ENCODE results near the gene FADS2. TPM values are rescaled to one million over a fixed set of nuclear protein-coding genes. Genes with fewer than 3 reads are reported as not detected.

FADS2 gene
- polyA plus RNA-seq, 3 donors from 2014 or later = 21.9 to 28.7 (median 22.0) TPM

- Mint-ChIP-seq H3K27ac (no peak overlapping the region), H3K36me3 (peaks cover 0 to 10% (median 0%) of the 10 kb centered on the region in 3 donors), H3K4me3 (no peak overlapping the region), H3K9me3 (no peaks in the 10 kb centered on the region), H3K4me1 (peaks cover 6 to 7% of the 10 kb centered on the region in 2 donors), H3K27me3 (ENCODE audit: low read depth in 3 of 3) (peaks cover 0 to 1% (median 0%) of the 10 kb centered on the region in 3 donors)
- no peak for DNase-seq
Observed at GRCh38 chr11:61866231-61866957, 38.3 kb downstream of the FADS2 start.

GRCh38 chr11:61866958-61867343, 38.9 kb downstream of the FADS2 start:
- Mint-ChIP-seq H3K27ac (no peak overlapping the region), H3K4me1 (peaks cover 6 to 8% of the 10 kb centered on the region in 2 donors), H3K36me3 (peaks cover 0 to 10% (median 0%) of the 10 kb centered on the region in 3 donors), H3K27me3 (ENCODE audit: low read depth in 3 of 3) (peaks cover 0 to 1% (median 0%) of the 10 kb centered on the region in 3 donors), H3K9me3 (no peaks in the 10 kb centered on the region), H3K4me3 (no peak overlapping the region)
- DNase-seq = no peak

- Mint-ChIP-seq H3K9me3 (no peaks in the 10 kb centered on the region), H3K4me3 (no peak overlapping the region), H3K27me3 (ENCODE audit: low read depth in 3 of 3) (peaks cover 0 to 1% (median 1%) of the 10 kb centered on the region in 3 donors), H3K36me3 (peaks cover 0 to 10% (median 0%) of the 10 kb centered on the region in 3 donors), H3K4me1 (peaks cover 6 to 8% of the 10 kb centered on the region in 2 donors), H3K27ac (no peak overlapping the region)
- DNase-seq = no peak
Observed at GRCh38 chr11:61868571-61869428, 40.7 kb downstream of the FADS2 start.

GRCh38 chr11:61869429-61869707, 41.3 kb downstream of the FADS2 start:
- no peak overlapping the region for H3K27ac Mint-ChIP-seq
- no peaks in the 10 kb centered on the region for H3K9me3 Mint-ChIP-seq
- H3K36me3 Mint-ChIP-seq = peaks cover 0 to 10% (median 0%) of the 10 kb centered on the region in 3 donors
- no peak for DNase-seq
- H3K4me1 Mint-ChIP-seq = peaks cover 6 to 8% of the 10 kb centered on the region in 2 donors
- no peak overlapping the region for H3K4me3 Mint-ChIP-seq
- peaks cover 0 to 3% (median 1%) of the 10 kb centered on the region in 3 donors for H3K27me3 Mint-ChIP-seq (ENCODE audit: low read depth in 3 of 3)

- Mint-ChIP-seq H3K4me1 (peaks cover 6 to 8% of the 10 kb centered on the region in 2 donors), H3K36me3 (peaks cover 0 to 7% (median 0%) of the 10 kb centered on the region in 3 donors), H3K4me3 (no peak overlapping the region), H3K27me3 (ENCODE audit: low read depth in 3 of 3) (peaks cover 0 to 5% (median 1%) of the 10 kb centered on the region in 3 donors), H3K9me3 (no peaks in the 10 kb centered on the region), H3K27ac (no peak overlapping the region)
- DNase-seq = no peak
Observed at GRCh38 chr11:61869708-61870451, 41.8 kb downstream of the FADS2 start.

- peak overlapping the region in 1 of 5 donors; percentile 75 for H3K4me3 Mint-ChIP-seq
- H3K27ac Mint-ChIP-seq = no peak overlapping the region
- no peaks in the 10 kb centered on the region for H3K9me3 Mint-ChIP-seq
- no peak for DNase-seq
- H3K27me3 Mint-ChIP-seq (ENCODE audit: low read depth in 3 of 3) = peaks cover 0 to 5% (median 1%) of the 10 kb centered on the region in 3 donors
- H3K36me3 Mint-ChIP-seq = peaks cover 0 to 3% (median 0%) of the 10 kb centered on the region in 3 donors
- H3K4me1 Mint-ChIP-seq = peaks cover 6 to 8% of the 10 kb centered on the region in 2 donors
Observed at GRCh38 chr11:61870541-61871031, 42.5 kb downstream of the FADS2 start.

- H3K9me3 Mint-ChIP-seq = no peaks in the 10 kb centered on the region
- H3K4me3 Mint-ChIP-seq = peak overlapping the region in 3 of 5 donors; percentile 46 to 75 (median 68)
- H3K4me1 Mint-ChIP-seq = peaks cover 6 to 8% of the 10 kb centered on the region in 2 donors
- no peak overlapping the region for H3K27ac Mint-ChIP-seq
- H3K27me3 Mint-ChIP-seq (ENCODE audit: low read depth in 3 of 3) = peaks cover 0 to 5% (median 1%) of the 10 kb centered on the region in 3 donors
- no peaks in the 10 kb centered on the region for H3K36me3 Mint-ChIP-seq
- DNase-seq = peak; percentile 31 to 53 (median 51)
Observed at GRCh38 chr11:61871158-61871597, 43.1 kb downstream of the FADS2 start.

- Mint-ChIP-seq H3K4me3 (no peak overlapping the region), H3K4me1 (peaks cover 6 to 8% of the 10 kb centered on the region in 2 donors), H3K36me3 (no peaks in the 10 kb centered on the region), H3K9me3 (no peaks in the 10 kb centered on the region), H3K27me3 (ENCODE audit: low read depth in 3 of 3) (peaks cover 0 to 5% (median 1%) of the 10 kb centered on the region in 3 donors), H3K27ac (no peak overlapping the region)
- no peak for DNase-seq
Observed at GRCh38 chr11:61872935-61873565, 45.0 kb downstream of the FADS2 start.

GRCh38 chr11:61873588-61874376, 45.7 kb downstream of the FADS2 start:
- peaks cover 6 to 8% of the 10 kb centered on the region in 2 donors for H3K4me1 Mint-ChIP-seq
- H3K9me3 Mint-ChIP-seq = no peaks in the 10 kb centered on the region
- H3K4me3 Mint-ChIP-seq = no peak overlapping the region
- H3K27me3 Mint-ChIP-seq (ENCODE audit: low read depth in 3 of 3) = peaks cover 0 to 6% (median 1%) of the 10 kb centered on the region in 3 donors
- peak overlapping the region in 1 of 6 donors; percentile 88 for H3K27ac Mint-ChIP-seq
- DNase-seq = no peak
- no peaks in the 10 kb centered on the region for H3K36me3 Mint-ChIP-seq

GRCh38 chr11:61874377-61874809, 46.3 kb downstream of the FADS2 start:
- H3K9me3 Mint-ChIP-seq = no peaks in the 10 kb centered on the region
- H3K4me3 Mint-ChIP-seq = no peak overlapping the region
- no peaks in the 10 kb centered on the region for H3K36me3 Mint-ChIP-seq
- peaks cover 0 to 6% (median 1%) of the 10 kb centered on the region in 3 donors for H3K27me3 Mint-ChIP-seq (ENCODE audit: low read depth in 3 of 3)
- no peak for DNase-seq
- H3K27ac Mint-ChIP-seq = peak overlapping the region in 1 of 6 donors; percentile 88
- H3K4me1 Mint-ChIP-seq = peaks cover 6 to 8% of the 10 kb centered on the region in 2 donors

GRCh38 chr11:61874853-61875252, 46.8 kb downstream of the FADS2 start:
- Mint-ChIP-seq H3K4me1 (peaks cover 6 to 8% of the 10 kb centered on the region in 2 donors), H3K27me3 (ENCODE audit: low read depth in 3 of 3) (peaks cover 0 to 6% (median 1%) of the 10 kb centered on the region in 3 donors), H3K9me3 (no peaks in the 10 kb centered on the region), H3K4me3 (no peak overlapping the region), H3K36me3 (no peaks in the 10 kb centered on the region), H3K27ac (no peak overlapping the region)
- no peak for DNase-seq

GRCh38 chr11:61875698-61876097, 47.6 kb downstream of the FADS2 start:
- peaks cover 6 to 8% of the 10 kb centered on the region in 2 donors for H3K4me1 Mint-ChIP-seq
- H3K4me3 Mint-ChIP-seq = no peak overlapping the region
- H3K36me3 Mint-ChIP-seq = no peaks in the 10 kb centered on the region
- no peak overlapping the region for H3K27ac Mint-ChIP-seq
- DNase-seq = no peak
- no peaks in the 10 kb centered on the region for H3K9me3 Mint-ChIP-seq
- H3K27me3 Mint-ChIP-seq (ENCODE audit: low read depth in 3 of 3) = peaks cover 0 to 6% (median 1%) of the 10 kb centered on the region in 3 donors
